AG10803 (cell line): ENCODE results near the gene CCDC24.

Experiments used
- DNase-seq: peaks from one replicate; pipeline ENCODE4 v3.0.0; 2010; ENCODE audit warnings: low read depth
- H3K4me3 ChIP-seq: 2 replicates; pipeline ENCODE4 v1.5.1; 2011; ENCODE audit warnings: mild to moderate bottlenecking, low read length, control low read depth
- CTCF ChIP-seq: conservative IDR thresholded peaks from 2 replicates; pipeline ENCODE4 v1.5.1; 2011; ENCODE audit warnings: mild to moderate bottlenecking, low read length, control low read depth, inconsistent platforms

Gene CCDC24

GRCh38 chr1:43999455-43999854, 8.1 kb downstream of the CCDC24 start:
- DNase-seq: no peak
- no peak overlapping the region for H3K4me3 ChIP-seq
- TF ChIP-seq CTCF: no peak

- H3K4me3 ChIP-seq: no peak overlapping the region
- DNase-seq: no peak
- TF ChIP-seq CTCF: no peak
Measured at GRCh38 chr1:44000122-44000665, 8.8 kb downstream of the CCDC24 start.

DNA sequence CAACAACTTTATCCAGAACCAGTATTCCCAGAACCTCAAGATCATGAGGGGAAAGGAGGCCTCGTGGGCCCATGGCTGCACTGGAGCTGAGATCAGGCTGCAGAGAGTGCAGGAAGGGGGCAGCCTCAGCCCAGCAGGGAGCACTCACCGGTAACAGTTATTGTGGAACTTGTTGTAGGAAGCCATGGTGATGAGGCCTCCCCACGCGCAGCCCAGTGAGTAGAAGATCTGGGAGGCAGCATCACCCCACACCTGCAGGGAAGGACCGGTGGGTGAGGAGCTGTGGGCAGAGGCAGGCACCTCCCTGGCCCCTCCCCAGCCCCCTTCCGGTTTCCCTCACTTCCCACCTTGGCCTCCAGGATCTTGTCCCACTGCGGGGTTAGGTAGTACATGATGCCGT, 10.8 kb downstream of the CCDC24 start:
- TF ChIP-seq CTCF: no peak
- no peak overlapping the region for H3K4me3 ChIP-seq
- no peak for DNase-seq

- no peak overlapping the region for H3K4me3 ChIP-seq
- DNase-seq: no peak
- TF ChIP-seq CTCF: peak; percentile 19; the same call in 1 of the 2 replicates
Measured at GRCh38 chr1:44002606-44003157, 11.3 kb downstream of the CCDC24 start.

- DNase-seq: no peak
- no peak for TF ChIP-seq CTCF
- no peak overlapping the region for H3K4me3 ChIP-seq
Measured at GRCh38 chr1:44008259-44008658, 16.9 kb downstream of the CCDC24 start.

DNA sequence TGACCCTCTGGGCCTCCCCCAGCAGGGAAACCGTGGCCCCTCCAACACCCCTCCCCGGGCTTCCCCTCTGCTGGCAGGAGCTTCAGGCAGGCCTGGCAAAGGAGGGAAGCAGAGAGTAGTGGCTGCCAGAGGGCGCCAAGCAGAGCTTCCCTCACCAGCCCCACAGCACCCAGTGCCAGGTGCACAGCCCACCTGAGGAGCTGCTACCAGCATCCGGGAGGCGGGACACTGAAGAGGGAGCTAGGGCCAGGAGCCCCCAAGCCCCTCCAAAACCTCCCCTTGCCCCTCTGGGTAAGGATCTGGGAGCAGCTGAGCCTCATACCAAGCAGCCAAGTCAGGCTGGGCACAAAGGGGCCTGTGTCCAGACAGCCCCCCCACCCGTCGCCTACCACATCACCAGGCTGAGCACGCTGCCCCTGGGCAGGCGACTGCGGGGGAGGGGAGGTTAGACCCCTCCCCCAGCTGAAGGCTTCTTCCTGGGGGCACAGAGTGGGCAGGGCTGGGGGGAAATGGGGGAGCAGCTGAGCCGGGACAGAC, 19.6 kb downstream of the CCDC24 start:
- DNase-seq: no peak
- H3K4me3 ChIP-seq: no peak overlapping the region
- TF ChIP-seq CTCF: no peak

DNA sequence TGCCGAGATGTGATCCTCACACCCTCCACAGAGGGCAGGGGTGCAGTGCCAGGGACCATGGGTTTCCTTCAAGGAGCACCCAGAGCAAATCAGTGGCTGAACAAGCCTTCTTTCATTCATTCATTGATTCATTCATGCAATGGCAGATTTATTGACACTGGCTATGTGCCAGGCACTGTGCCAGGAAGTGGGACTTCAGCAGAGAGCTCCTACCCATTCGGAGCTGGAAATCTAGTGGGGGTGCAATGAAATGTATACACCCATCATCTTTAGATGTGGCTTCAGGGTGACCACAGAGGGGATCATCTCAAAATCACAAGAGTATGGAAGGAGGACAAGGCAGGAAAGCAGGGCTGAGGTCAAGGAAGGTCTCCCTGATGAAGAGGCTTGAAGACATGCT, 21.0 kb downstream of the CCDC24 start:
- H3K4me3 ChIP-seq: no peak overlapping the region
- DNase-seq: no peak
- TF ChIP-seq CTCF: no peak
